ENCODE data around the gene CGN. TPM values are rescaled to one million over a fixed set of nuclear protein-coding genes. Genes with fewer than 3 reads are reported as not detected.
A peak's percentile ranks its signal among the peaks of the same experiment; 100 is the strongest.

Gene CGN
- polyA plus RNA-seq, 1 experiment: 0.05 TPM

GRCh38 chr1:151492120-151492519 lies 19.1 kb upstream of the CGN start:
- Histone ChIP-seq H3K4me3 (ENCODE audit: low read depth, low read length) (no peak overlapping the region), H3K27me3 (ENCODE audit: control insufficient read depth, insufficient read depth, low read length) (peaks cover 8% of the 10 kb centered on the region), H3K36me3 (ENCODE audit: control insufficient read depth, insufficient read depth, low read length) (no peaks in the 10 kb centered on the region)
- TF ChIP-seq CTCF (IDR thresholded peaks at IDR 0.05; ENCODE audit: insufficient read depth, low read depth, low read length): no peak
- POLR2A ChIA-PET: no interaction called here
- CTCF ChIA-PET: no interaction called here
- DNase-seq (ENCODE audit: low read depth): no peak

GRCh38 chr1:151493042-151493441 lies 18.1 kb upstream of the CGN start:
- ChIA-PET POLR2A (no interaction called here), CTCF (no interaction called here)
- Histone ChIP-seq H3K4me3 (ENCODE audit: low read depth, low read length) (no peak overlapping the region), H3K36me3 (ENCODE audit: control insufficient read depth, insufficient read depth, low read length) (no peaks in the 10 kb centered on the region), H3K27me3 (ENCODE audit: control insufficient read depth, insufficient read depth, low read length) (peaks cover 8% of the 10 kb centered on the region)
- no peak for TF ChIP-seq CTCF (IDR thresholded peaks at IDR 0.05; ENCODE audit: insufficient read depth, low read depth, low read length)
- no peak for DNase-seq (ENCODE audit: low read depth)

- ChIA-PET CTCF (interaction anchor here (0.7 to 1.2 kb wide), 3 partner anchors 9 to 16 kb away, joined by 3 read pairs; no protein-coding TSS in a partner anchor), POLR2A (interaction anchor here (0.6 kb wide), 1 partner anchor 286 kb away, joined by 8 read pairs; no protein-coding TSS in a partner anchor)
- no peak for TF ChIP-seq CTCF (IDR thresholded peaks at IDR 0.05; ENCODE audit: insufficient read depth, low read depth, low read length)
- peaks cover 16% of the 10 kb centered on the region for H3K27me3 ChIP-seq (ENCODE audit: control insufficient read depth, insufficient read depth, low read length)
- peak; percentile 47 for DNase-seq (ENCODE audit: low read depth)
- no peak overlapping the region for H3K4me3 ChIP-seq (ENCODE audit: low read depth, low read length)
- H3K36me3 ChIP-seq (ENCODE audit: control insufficient read depth, insufficient read depth, low read length): no peaks in the 10 kb centered on the region
Observed at GRCh38 chr1:151494741-151495281, 16.4 kb upstream of the CGN start.

GRCh38 chr1:151495316-151495715 lies 15.9 kb upstream of the CGN start:
- H3K27me3 ChIP-seq (ENCODE audit: control insufficient read depth, insufficient read depth, low read length): peaks cover 16% of the 10 kb centered on the region
- no peak overlapping the region for H3K4me3 ChIP-seq (ENCODE audit: low read depth, low read length)
- DNase-seq (ENCODE audit: low read depth): no peak
- ChIA-PET POLR2A (interaction anchor here (0.6 kb wide), 1 partner anchor 286 kb away, joined by 8 read pairs; no protein-coding TSS in a partner anchor), CTCF (interaction anchor here (1.0 to 1.2 kb wide), 2 partner anchors 9 to 16 kb away, joined by 3 read pairs; no protein-coding TSS in a partner anchor)
- no peak for TF ChIP-seq CTCF (IDR thresholded peaks at IDR 0.05; ENCODE audit: insufficient read depth, low read depth, low read length)
- no peaks in the 10 kb centered on the region for H3K36me3 ChIP-seq (ENCODE audit: control insufficient read depth, insufficient read depth, low read length)

- TF ChIP-seq CTCF (IDR thresholded peaks at IDR 0.05; ENCODE audit: insufficient read depth, low read depth, low read length): no peak
- CTCF ChIA-PET: no interaction called here
- POLR2A ChIA-PET: no interaction called here
Observed at GRCh38 chr1:151499365-151499764, 11.8 kb upstream of the CGN start.

More at GRCh38 chr1:151499365-151499764, 11.8 kb upstream of the CGN start:
- H3K36me3 ChIP-seq (ENCODE audit: control insufficient read depth, insufficient read depth, low read length): no peaks in the 10 kb centered on the region
- H3K27me3 ChIP-seq (ENCODE audit: control insufficient read depth, insufficient read depth, low read length): peaks cover 11% of the 10 kb centered on the region; the same call in 1 of the 2 replicates
- no peak for DNase-seq (ENCODE audit: low read depth)
- no peak overlapping the region for H3K4me3 ChIP-seq (ENCODE audit: low read depth, low read length)
